Upper lobe of left lung (tissue), 6 donors: ENCODE data around the gene ANKRD40CL. TPM values are rescaled to one million over a fixed set of nuclear protein-coding genes. Genes with fewer than 3 reads are reported as not detected.

Experiments
- ATAC-seq, 2 donors: fragments of 200-7000 bp; cut with Tn5 transposase; one replicate each; pipeline ENCODE4 v1.9.1; 2022; ENCODE audit warnings: mild to moderate bottlenecking in 2 of 2, moderate library complexity in 2 of 2; ENCODE audit not compliant: low FRiP score in 2 of 2
- DNase-seq, 2 donors: peaks; one replicate each; pipeline ENCODE4 v3.0.0-alpha.2; 2019 to 2020
- H3K27ac ChIP-seq, 4 donors: fragments of 200-600 bp; sonication (generic); one replicate each; pipeline ENCODE4 v1.5.1; 2016 to 2019
- H3K27me3 ChIP-seq, 4 donors: fragments of 200-600 bp; sonication (generic); one replicate each; pipeline ENCODE4 v1.5.1; 2017 to 2019
- H3K36me3 ChIP-seq, 4 donors: fragments of 200-600 bp; sonication (generic); one replicate each; pipeline ENCODE4 v1.5.1; 2016 to 2019
- H3K4me1 ChIP-seq, 4 donors: fragments of 200-600 bp; sonication (generic); one replicate each; pipeline ENCODE4 v1.5.1; 2018 to 2019
- H3K4me3 ChIP-seq, 4 donors: fragments of 200-600 bp; sonication (generic); one replicate each; pipeline ENCODE4 v1.5.1; 2017 to 2019; ENCODE audit warnings: mild to moderate bottlenecking in 2 of 4, moderate library complexity in 1 of 4
- H3K9me3 ChIP-seq, 4 donors: fragments of 200-600 bp; sonication (generic); one replicate each; pipeline ENCODE4 v1.5.1; 2018 to 2019
- EP300 ChIP-seq, 4 donors: sonication (generic); formaldehyde crosslinking; IDR thresholded peaks; one replicate each; pipeline ENCODE4 v1.5.1; 2017; ENCODE audit warnings: antibody characterized with exemption in 4 of 4, control low read depth in 2 of 4
- POLR2A ChIP-seq, 4 donors: fragments of 450-650 bp; IDR thresholded peaks; one replicate each; pipeline ENCODE4 v1.5.1; 2016 to 2017; ENCODE audit warnings: antibody characterized with exemption in 4 of 4, mild to moderate bottlenecking in 2 of 4
- POLR2AphosphoS5 ChIP-seq, 2 donors: sonication (generic); formaldehyde crosslinking; IDR thresholded peaks; one replicate each; pipeline ENCODE4 v1.5.1; 2017; ENCODE audit warnings: antibody characterized with exemption in 2 of 2
- WGBS, 2 donors: methylation state at CpG; one replicate each; pipeline ENCODE4 v1.1.5; 2017 to 2018; 5-methylcytosine and 5-hydroxymethylcytosine counted together
- total RNA-seq, 6 donors: library from RNA; depleted of rRNA in 4 of 6; stranded (reverse); fragments of >200 nt in 4 of 6; gene quantifications; one replicate each; pipeline versions ENCODE4 v1.1.0 to v1.2.1, GENCODE V29; 2016 to 2021
- TF ChIP-seq, protein P1 (sequence below), 6 experiments: fragments of 450-650 bp in 4 of 6; fragments of 200-600 bp in 2 of 6; sonication (generic) in 2 of 6; IDR thresholded peaks; one replicate each; pipeline ENCODE4 v1.5.1; 2016 to 2019; ENCODE audit warnings: antibody characterized with exemption in 6 of 6
- donor health status: DM: no; HTN: no; CAD: no; lungs with moderate emphysema.
- donor health status: DM: no; HTN: yes; CAD: no; lungs with severe emphysema.

ANKRD40CL gene
- total RNA-seq, 6 donors from 2014 or later, result not detected

DNA sequence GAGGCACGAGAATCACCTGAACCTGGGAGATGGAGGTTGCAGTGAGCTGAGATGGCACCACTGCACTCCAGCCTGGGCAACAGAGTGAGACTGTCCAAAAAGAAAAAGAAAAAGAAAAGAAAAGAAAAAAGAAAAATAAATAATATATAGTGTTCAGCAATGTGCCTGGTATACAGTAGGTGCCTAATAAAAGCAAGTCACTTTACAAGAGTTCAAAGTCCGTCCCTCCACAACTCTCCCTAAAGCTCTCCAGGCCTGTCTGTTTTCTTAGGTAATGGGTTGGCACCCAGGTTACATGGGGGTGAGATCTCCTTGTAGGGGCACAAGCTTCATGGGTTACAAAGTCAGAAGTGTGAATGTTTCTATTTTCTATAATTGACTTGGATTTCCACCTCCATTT lies 16.6 kb upstream of the ANKRD40CL start:
- WGBS, 2 donors, result 82 to 94% methylated on average over 2 of the region's 2 CpGs
- Histone ChIP-seq H3K36me3 (no peaks in the 10 kb centered on the region), H3K27me3 (no peaks in the 10 kb centered on the region), H3K27ac (no peak overlapping the region), H3K4me3 (no peak overlapping the region), H3K9me3 (no peaks in the 10 kb centered on the region), H3K4me1 (peaks cover 0 to 6% (median 3%) of the 10 kb centered on the region in 4 donors)
- TF ChIP-seq POLR2A (IDR thresholded peaks at IDR 0.05) (no peak), POLR2AphosphoS5 (IDR thresholded peaks at IDR 0.05) (no peak), EP300 (IDR thresholded peaks at IDR 0.05) (no peak)
- TF ChIP-seq, protein P1, sequence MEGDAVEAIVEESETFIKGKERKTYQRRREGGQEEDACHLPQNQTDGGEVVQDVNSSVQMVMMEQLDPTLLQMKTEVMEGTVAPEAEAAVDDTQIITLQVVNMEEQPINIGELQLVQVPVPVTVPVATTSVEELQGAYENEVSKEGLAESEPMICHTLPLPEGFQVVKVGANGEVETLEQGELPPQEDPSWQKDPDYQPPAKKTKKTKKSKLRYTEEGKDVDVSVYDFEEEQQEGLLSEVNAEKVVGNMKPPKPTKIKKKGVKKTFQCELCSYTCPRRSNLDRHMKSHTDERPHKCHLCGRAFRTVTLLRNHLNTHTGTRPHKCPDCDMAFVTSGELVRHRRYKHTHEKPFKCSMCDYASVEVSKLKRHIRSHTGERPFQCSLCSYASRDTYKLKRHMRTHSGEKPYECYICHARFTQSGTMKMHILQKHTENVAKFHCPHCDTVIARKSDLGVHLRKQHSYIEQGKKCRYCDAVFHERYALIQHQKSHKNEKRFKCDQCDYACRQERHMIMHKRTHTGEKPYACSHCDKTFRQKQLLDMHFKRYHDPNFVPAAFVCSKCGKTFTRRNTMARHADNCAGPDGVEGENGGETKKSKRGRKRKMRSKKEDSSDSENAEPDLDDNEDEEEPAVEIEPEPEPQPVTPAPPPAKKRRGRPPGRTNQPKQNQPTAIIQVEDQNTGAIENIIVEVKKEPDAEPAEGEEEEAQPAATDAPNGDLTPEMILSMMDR (IDR thresholded peaks at IDR 0.05), result no peak
- DNase-seq (no peak), ATAC-seq (no peak)

DNA sequence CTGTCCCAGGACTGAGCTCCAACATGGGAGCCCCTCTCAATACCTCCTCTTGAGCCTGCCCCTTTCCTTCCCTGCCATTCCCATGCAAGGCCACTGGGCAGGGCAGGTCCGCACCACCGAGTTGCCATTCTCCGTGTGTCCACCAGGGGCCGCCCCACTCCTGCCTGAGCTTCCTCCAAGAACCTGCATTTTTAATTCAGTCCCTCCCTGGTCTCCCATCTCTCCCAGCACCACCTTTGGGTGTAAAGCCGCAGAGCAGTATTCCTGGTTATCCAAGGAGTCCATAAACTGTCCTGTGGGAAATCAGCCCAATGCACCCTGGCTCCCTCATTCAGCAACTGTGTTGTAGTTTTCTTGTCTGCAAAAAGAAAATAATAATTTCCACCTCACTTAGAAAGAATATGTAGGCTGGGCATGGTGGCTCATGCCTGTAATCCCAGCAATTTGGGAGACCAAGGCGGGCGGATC lies 15.9 kb upstream of the ANKRD40CL start:
- Histone ChIP-seq H3K27me3 (no peaks in the 10 kb centered on the region), H3K36me3 (no peaks in the 10 kb centered on the region), H3K4me3 (no peak overlapping the region), H3K9me3 (no peaks in the 10 kb centered on the region), H3K27ac (no peak overlapping the region), H3K4me1 (peaks cover 0 to 6% (median 3%) of the 10 kb centered on the region in 4 donors)
- peak; percentile 89 to 92 for DNase-seq
- no peak for TF ChIP-seq POLR2A (IDR thresholded peaks at IDR 0.05)
- TF ChIP-seq, protein P1 (IDR thresholded peaks at IDR 0.05), result peak; percentile 95 to 100 (median 98)
- ATAC-seq, result peak; percentile 93
- WGBS, 2 donors, result 23 to 29% methylated on average over 7 of the region's 7 CpGs

DNA sequence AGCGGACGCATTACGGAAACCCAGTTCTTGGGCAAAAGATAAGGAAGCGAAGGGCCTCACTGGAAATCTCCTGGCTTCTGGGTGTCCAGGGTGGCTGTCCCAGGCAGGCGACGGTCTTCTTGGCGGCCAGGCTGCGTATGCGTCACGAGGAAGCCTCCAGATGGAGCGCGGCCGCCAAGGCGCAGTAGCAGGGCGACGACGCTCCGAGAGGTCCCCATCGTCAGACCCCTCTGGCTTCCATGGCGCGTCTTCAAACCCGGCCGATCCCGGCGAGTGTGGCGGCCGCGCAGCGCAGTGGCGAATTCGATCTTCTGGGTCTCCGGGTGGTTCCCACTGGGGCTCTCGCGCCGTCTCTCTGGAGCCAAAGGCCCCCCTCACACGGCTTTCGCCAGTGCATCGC lies 13.8 kb upstream of the ANKRD40CL start:
- Histone ChIP-seq H3K4me1 (peaks cover 0 to 6% (median 3%) of the 10 kb centered on the region in 4 donors), H3K27me3 (no peaks in the 10 kb centered on the region), H3K36me3 (no peaks in the 10 kb centered on the region), H3K9me3 (no peaks in the 10 kb centered on the region), H3K4me3 (peak overlapping the region in 2 of 4 donors; percentile 10 to 12), H3K27ac (no peak overlapping the region)
- WGBS, 2 donors, result 45 to 74% methylated on average over 21 to 38 of the region's 38 CpGs
- ATAC-seq, result no peak
- DNase-seq, result peak in 1 of 2 donors; percentile 84
- no peak for TF ChIP-seq POLR2AphosphoS5 (IDR thresholded peaks at IDR 0.05)
- TF ChIP-seq, protein P1 (IDR thresholded peaks at IDR 0.05), result no peak
- no peak for TF ChIP-seq EP300 (IDR thresholded peaks at IDR 0.05)

GRCh38 chr17:50779747-50780353 lies 12.5 kb upstream of the ANKRD40CL start:
- DNase-seq (no peak), ATAC-seq (no peak)
- Histone ChIP-seq H3K4me3 (no peak overlapping the region), H3K9me3 (no peaks in the 10 kb centered on the region), H3K36me3 (no peaks in the 10 kb centered on the region), H3K4me1 (peaks cover 0 to 4% (median 0%) of the 10 kb centered on the region in 4 donors), H3K27me3 (no peaks in the 10 kb centered on the region), H3K27ac (no peak overlapping the region)
- 86 to 92% methylated on average over 9 of the region's 9 CpGs for WGBS, 2 donors
- TF ChIP-seq POLR2AphosphoS5 (IDR thresholded peaks at IDR 0.05), result no peak
- no peak for TF ChIP-seq POLR2A (IDR thresholded peaks at IDR 0.05)
- no peak for TF ChIP-seq EP300 (IDR thresholded peaks at IDR 0.05)
- TF ChIP-seq, protein P1 (IDR thresholded peaks at IDR 0.05), result no peak

DNA sequence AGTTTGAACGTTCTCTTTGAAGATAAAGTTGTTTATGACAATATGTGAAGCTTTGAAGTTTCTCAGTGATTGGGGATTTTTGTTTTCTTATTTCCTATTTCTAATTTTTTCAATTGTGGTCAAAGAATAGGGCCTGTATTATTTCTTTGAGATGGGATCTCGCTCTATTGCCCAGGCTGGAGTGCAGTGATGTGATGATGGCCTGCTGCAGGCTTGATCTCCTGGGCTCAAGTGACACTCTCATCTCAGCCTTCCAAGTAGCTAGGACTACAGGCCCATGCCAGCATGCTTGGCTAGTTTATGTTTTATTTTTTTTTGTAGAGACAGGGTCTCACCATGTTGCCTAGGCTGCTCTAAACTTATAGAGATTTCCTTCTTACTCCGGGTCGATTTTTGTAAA lies 11.7 kb upstream of the ANKRD40CL start:
- WGBS, 2 donors, result 87% methylated on average over 4 of the region's 4 CpGs

More for the DNA sequence above, 11.7 kb upstream of the ANKRD40CL start:
- no peaks in the 10 kb centered on the region for H3K9me3 ChIP-seq
- ATAC-seq, result no peak
- no peak overlapping the region for H3K27ac ChIP-seq
- H3K36me3 ChIP-seq, result no peaks in the 10 kb centered on the region
- TF ChIP-seq, protein P1 (IDR thresholded peaks at IDR 0.05), result no peak
- TF ChIP-seq POLR2A (IDR thresholded peaks at IDR 0.05) (no peak), EP300 (IDR thresholded peaks at IDR 0.05) (no peak), POLR2AphosphoS5 (IDR thresholded peaks at IDR 0.05) (no peak)
- no peak overlapping the region for H3K4me3 ChIP-seq
- peaks cover 0 to 4% (median 0%) of the 10 kb centered on the region in 4 donors for H3K4me1 ChIP-seq
- no peak for DNase-seq
- no peaks in the 10 kb centered on the region for H3K27me3 ChIP-seq
